Central memory CD8-positive, alpha-beta T cell (primary cell): ENCODE results near the gene LRRC26.

ENCODE experiments used
- ATAC-seq: fragments of 150-1000 bp; cut with Tn5 transposase; replicated peaks from 2 replicates; pipeline ENCODE4 v1.10.0; 2022; ENCODE audit warnings: mild to moderate bottlenecking, moderate FRiP score, moderate number of reproducible peaks; ENCODE audit not compliant: poor library complexity, severe bottlenecking; ENCODE audit errors: extremely low read depth
- DNase-seq, 2 donors: peaks; one replicate each; pipeline ENCODE4 v3.0.0; 2021; ENCODE audit warnings: low spot score in 2 of 2
- H3K27ac Mint-ChIP-seq: one replicate; pipeline ENCODE4 v1.8.0; 2022; ENCODE audit warnings: low read depth, mild to moderate bottlenecking, moderate library complexity, mixed read lengths
- H3K27me3 Mint-ChIP-seq: one replicate; pipeline ENCODE4 v1.8.0; 2022; ENCODE audit warnings: mixed read lengths
- H3K36me3 Mint-ChIP-seq: one replicate; pipeline ENCODE4 v1.8.0; 2022; ENCODE audit warnings: mild to moderate bottlenecking, moderate library complexity, mixed read lengths; ENCODE audit not compliant: insufficient read depth
- H3K4me1 Mint-ChIP-seq: one replicate; pipeline ENCODE4 v1.8.0; 2022; ENCODE audit warnings: mixed read lengths
- H3K4me3 Mint-ChIP-seq: one replicate; pipeline ENCODE4 v1.8.0; 2022; ENCODE audit warnings: mild to moderate bottlenecking, moderate library complexity, mixed read lengths
- H3K9me3 Mint-ChIP-seq: one replicate; pipeline ENCODE4 v1.8.0; 2022; ENCODE audit warnings: mixed read lengths

LRRC26 gene

GRCh38 chr9:137145731-137146526 is 23.9 kb downstream of the LRRC26 start:
- Mint-ChIP-seq H3K27me3 (peaks cover 40% of the 10 kb centered on the region), H3K4me1 (peaks cover 5% of the 10 kb centered on the region), H3K4me3 (no peak overlapping the region), H3K27ac (no peak overlapping the region), H3K36me3 (peaks cover 8% of the 10 kb centered on the region), H3K9me3 (no peaks in the 10 kb centered on the region)
- DNase-seq (no peak), ATAC-seq (no peak)

- H3K36me3 Mint-ChIP-seq = peaks cover 14% of the 10 kb centered on the region
- ATAC-seq (no peak), DNase-seq (no peak)
- no peaks in the 10 kb centered on the region for H3K9me3 Mint-ChIP-seq
- H3K4me3 Mint-ChIP-seq = no peak overlapping the region
- H3K27me3 Mint-ChIP-seq = peaks cover 57% of the 10 kb centered on the region
- peaks cover 5% of the 10 kb centered on the region for H3K4me1 Mint-ChIP-seq
- no peak overlapping the region for H3K27ac Mint-ChIP-seq
Measured at GRCh38 chr9:137143459-137143858, 26.4 kb downstream of the LRRC26 start.

GRCh38 chr9:137141976-137142936 is 27.6 kb downstream of the LRRC26 start:
- H3K4me3 Mint-ChIP-seq = no peak overlapping the region
- peaks cover 4% of the 10 kb centered on the region for H3K4me1 Mint-ChIP-seq
- peaks cover 19% of the 10 kb centered on the region for H3K36me3 Mint-ChIP-seq
- peaks cover 65% of the 10 kb centered on the region for H3K27me3 Mint-ChIP-seq
- H3K27ac Mint-ChIP-seq = no peak overlapping the region
- DNase-seq = no peak
- no peak for ATAC-seq
- no peaks in the 10 kb centered on the region for H3K9me3 Mint-ChIP-seq

- Mint-ChIP-seq H3K4me3 (no peak overlapping the region), H3K9me3 (no peaks in the 10 kb centered on the region), H3K36me3 (peaks cover 16% of the 10 kb centered on the region), H3K4me1 (no peaks in the 10 kb centered on the region), H3K27ac (no peak overlapping the region), H3K27me3 (peaks cover 65% of the 10 kb centered on the region)
- DNase-seq (no peak), ATAC-seq (no peak)
Measured at GRCh38 chr9:137141050-137141810, 28.6 kb downstream of the LRRC26 start.

- Mint-ChIP-seq H3K36me3 (peaks cover 16% of the 10 kb centered on the region), H3K27ac (no peak overlapping the region), H3K4me3 (no peak overlapping the region), H3K27me3 (peaks cover 74% of the 10 kb centered on the region), H3K9me3 (no peaks in the 10 kb centered on the region), H3K4me1 (no peaks in the 10 kb centered on the region)
- DNase-seq (no peak), ATAC-seq (no peak)
Measured at GRCh38 chr9:137140151-137141012, 29.5 kb downstream of the LRRC26 start.

- Mint-ChIP-seq H3K4me3 (no peak overlapping the region), H3K36me3 (peaks cover 16% of the 10 kb centered on the region), H3K4me1 (no peaks in the 10 kb centered on the region), H3K27ac (no peak overlapping the region), H3K27me3 (peaks cover 81% of the 10 kb centered on the region), H3K9me3 (no peaks in the 10 kb centered on the region)
- ATAC-seq = no peak
- DNase-seq = no peak
Measured at GRCh38 chr9:137139468-137140150, 30.2 kb downstream of the LRRC26 start.

- Mint-ChIP-seq H3K27me3 (peaks cover 78% of the 10 kb centered on the region), H3K4me3 (no peak within 1 kb of the TSS), H3K27ac (no peak within 1 kb of the TSS), H3K4me1 (no peaks in the 10 kb centered on the region), H3K9me3 (no peaks in the 10 kb centered on the region), H3K36me3 (peaks cover 16% of the 10 kb centered on the region)
- DNase-seq = no peak
- peak; percentile 24 for ATAC-seq
Measured at GRCh38 chr9:137138722-137139467, 31.0 kb downstream of the LRRC26 start, which contains the start of gene GRIN1. TSS of gene GRIN1 (plus strand) at chr9:137139154. CDS start at chr9:137139487, 333 bp downstream.

- no peak for DNase-seq
- peaks cover 71% of the 10 kb centered on the region for H3K27me3 Mint-ChIP-seq
- H3K4me1 Mint-ChIP-seq = no peaks in the 10 kb centered on the region
- peaks cover 16% of the 10 kb centered on the region for H3K36me3 Mint-ChIP-seq
- ATAC-seq = no peak
- H3K4me3 Mint-ChIP-seq = no peak overlapping the region
- no peak overlapping the region for H3K27ac Mint-ChIP-seq
- no peaks in the 10 kb centered on the region for H3K9me3 Mint-ChIP-seq
Measured at GRCh38 chr9:137138058-137138721, 31.7 kb downstream of the LRRC26 start.

- no peak for ATAC-seq
- Mint-ChIP-seq H3K9me3 (no peaks in the 10 kb centered on the region), H3K27ac (no peak overlapping the region), H3K36me3 (peaks cover 14% of the 10 kb centered on the region), H3K4me1 (no peaks in the 10 kb centered on the region), H3K4me3 (no peak overlapping the region), H3K27me3 (peaks cover 69% of the 10 kb centered on the region)
- no peak for DNase-seq
Measured at GRCh38 chr9:137136881-137137607, 32.8 kb downstream of the LRRC26 start.

- Mint-ChIP-seq H3K9me3 (no peaks in the 10 kb centered on the region), H3K27me3 (peaks cover 62% of the 10 kb centered on the region), H3K27ac (no peak overlapping the region), H3K4me3 (no peak overlapping the region), H3K36me3 (peaks cover 16% of the 10 kb centered on the region), H3K4me1 (no peaks in the 10 kb centered on the region)
- DNase-seq = no peak
- ATAC-seq = no peak
Measured at GRCh38 chr9:137136261-137136880, 33.5 kb downstream of the LRRC26 start.
